Suprapubic skin (tissue), 3 donors: ENCODE results near the gene MED12L.

ENCODE experiments used
- CTCF ChIP-seq, 2 donors: fragments of 200-600 bp in 1 of 2; fragments of 450-650 bp in 1 of 2; sonication (generic) in 1 of 2; IDR thresholded peaks; one replicate each; pipeline ENCODE4 v1.5.1; 2016 to 2019; ENCODE audit warnings: antibody characterized with exemption in 2 of 2, mild to moderate bottlenecking in 1 of 2, moderate library complexity in 1 of 2
- POLR2A ChIP-seq, 2 donors: fragments of 450-650 bp; IDR thresholded peaks; one replicate each; pipeline ENCODE4 v1.6.1; 2017; ENCODE audit warnings: antibody characterized with exemption in 2 of 2, mild to moderate bottlenecking in 2 of 2, moderate library complexity in 2 of 2

GRCh38 chr3:151440940-151441339 lies 355.5 kb downstream of the MED12L start:
- TF ChIP-seq POLR2A (IDR thresholded peaks at IDR 0.05) (no peak), CTCF (IDR thresholded peaks at IDR 0.05) (no peak)
